Right lobe of liver (tissue), 6 donors: ENCODE data around the gene OLIG2. TPM values are rescaled to one million over a fixed set of nuclear protein-coding genes. Genes with fewer than 3 reads are reported as not detected.

ENCODE experiments used
- ATAC-seq, 4 donors: fragments of 200-7000 bp; cut with Tn5 transposase; one replicate each; pipeline ENCODE4 v1.9.1; 2020; ENCODE audit warnings: mild to moderate bottlenecking in 4 of 4, moderate library complexity in 4 of 4
- DNase-seq, 3 donors: peaks; one replicate each; pipeline ENCODE4 v3.0.0-alpha.2; 2020
- H3K27ac ChIP-seq, 3 donors: fragments of 200-600 bp; one replicate each; pipeline ENCODE4 v1.8.0; 2022
- H3K27me3 ChIP-seq, 2 donors: fragments of 200-600 bp; one replicate each; pipeline ENCODE4 v1.8.0; 2022
- H3K36me3 ChIP-seq, 4 donors: fragments of 200-600 bp; sonication (generic) in 1 of 4; one replicate each; pipeline versions ENCODE4 v1.5.1 to v1.8.0; 2017 to 2022; ENCODE audit warnings: control low read depth in 1 of 4
- H3K4me1 ChIP-seq, 4 donors: fragments of 200-600 bp; sonication (generic) in 1 of 4; one replicate each; pipeline versions ENCODE4 v1.5.1 to v1.8.0; 2017 to 2022; ENCODE audit warnings: control low read depth in 1 of 4
- H3K4me3 ChIP-seq, 3 donors: fragments of 200-600 bp; one replicate each; pipeline ENCODE4 v1.8.0; 2022
- H3K9me3 ChIP-seq, 4 donors: fragments of 200-600 bp; sonication (generic) in 1 of 4; one replicate each; pipeline versions ENCODE4 v1.5.1 to v1.8.0; 2017 to 2022; ENCODE audit warnings: control low read depth in 1 of 4
- CTCF ChIP-seq, 4 donors: fragments of 200-600 bp in 3 of 4; fragments of 450-650 bp in 1 of 4; IDR thresholded peaks; one replicate each; pipeline versions ENCODE4 v1.5.1 to v1.8.0; 2016 to 2022; ENCODE audit warnings: antibody characterized with exemption in 4 of 4, mild to moderate bottlenecking in 2 of 4
- POLR2A ChIP-seq: fragments of 450-650 bp; IDR thresholded peaks from one replicate; pipeline ENCODE4 v1.6.1; 2017; ENCODE audit warnings: antibody characterized with exemption, mild to moderate bottlenecking
- WGBS: methylation state at CpG from one replicate; pipeline ENCODE4 v1.1.6; 2018; ENCODE audit warnings: low coverage, low lambda C conversion rate; ENCODE audit not compliant: insufficient coverage; ENCODE audit errors: missing lambda C conversion rate; 5-methylcytosine and 5-hydroxymethylcytosine counted together
- intact Hi-C, 2 donors: fragments of 100-400 bp; cut with DNase I; formaldehyde crosslinking; loops; one replicate each; pipeline versions ENCODE4 v1.11.2 to v1.14.1; 2022
- total RNA-seq, 6 experiments: library from RNA; depleted of rRNA in 2 of 6; stranded (reverse); fragments of >200 nt in 2 of 6; fragmentation: NEBNext Ultra II Directional in 3 of 6; extraction: Animal tissue kit (Norgen Biotek cat#: 25700) in 3 of 6; gene quantifications; one replicate each; pipeline versions ENCODE4 v1.1.0 to v1.2.4, GENCODE V29; 2016 to 2023
- donor health status: DM: no; HTN: yes; CAD: no.
- donor health status: DM: no; HTN: no; CAD: no.
- donor health status: DM: no; HTN: no; CAD: no.
- donor health status: DM: no; HTN: yes; CAD: no.
- donor health status: DM: no; HTN: yes; CAD: no.

Gene OLIG2
- total RNA-seq, 6 experiments from 2014 or later, result not detected

- Histone ChIP-seq H3K27ac (no peak overlapping the region), H3K9me3 (no peaks in the 10 kb centered on the region), H3K36me3 (no peaks in the 10 kb centered on the region), H3K4me1 (peaks cover 0 to 20% (median 6%) of the 10 kb centered on the region in 4 donors), H3K4me3 (no peak overlapping the region), H3K27me3 (peaks cover 0 to 28% of the 10 kb centered on the region in 2 donors)
- TF ChIP-seq CTCF (IDR thresholded peaks at IDR 0.05) (no peak), POLR2A (no peak)
- intact Hi-C loops, result no loop called here
- ATAC-seq, result no peak
- DNase-seq, result no peak
- WGBS, result 43% methylated on average over 1 of the region's 4 CpGs
Measured at GRCh38 chr21:33067457-33067856, 41.7 kb downstream of the OLIG2 start.

- DNase-seq (no peak), ATAC-seq (no peak)
- Histone ChIP-seq H3K36me3 (no peaks in the 10 kb centered on the region), H3K27me3 (peaks cover 0 to 37% of the 10 kb centered on the region in 2 donors), H3K9me3 (no peaks in the 10 kb centered on the region), H3K27ac (no peak overlapping the region), H3K4me1 (peaks cover 0 to 20% (median 6%) of the 10 kb centered on the region in 4 donors), H3K4me3 (no peak overlapping the region)
- TF ChIP-seq CTCF (IDR thresholded peaks at IDR 0.05) (no peak), POLR2A (no peak)
- intact Hi-C loops, result no loop called here
- WGBS, result 53% methylated on average over 5 of the region's 5 CpGs
Measured at GRCh38 chr21:33069243-33069642, 43.5 kb downstream of the OLIG2 start.

GRCh38 chr21:33069645-33069993, 43.9 kb downstream of the OLIG2 start:
- H3K4me1 ChIP-seq, result peaks cover 0 to 20% (median 6%) of the 10 kb centered on the region in 4 donors
- no peak for TF ChIP-seq POLR2A
- WGBS, result 15% methylated on average over 4 of the region's 11 CpGs
- H3K4me3 ChIP-seq, result peak overlapping the region in 1 of 3 donors; percentile 38
- no peaks in the 10 kb centered on the region for H3K9me3 ChIP-seq
- intact Hi-C loops, result no loop called here
- peaks cover 0 to 38% of the 10 kb centered on the region in 2 donors for H3K27me3 ChIP-seq
- DNase-seq (no peak), ATAC-seq (no peak)
- no peaks in the 10 kb centered on the region for H3K36me3 ChIP-seq
- H3K27ac ChIP-seq, result no peak overlapping the region

- 1% methylated on average over 31 of the region's 82 CpGs for WGBS
- H3K27ac ChIP-seq, result no peak within 1 kb of the TSS
- DNase-seq (peak; percentile 53 to 69 (median 57)), ATAC-seq (peak; percentile 59 to 64 (median 60))
- H3K4me3 ChIP-seq, result peak within 1 kb of the TSS; percentile 7 to 38 (median 14)
- TF ChIP-seq POLR2A (no peak), CTCF (IDR thresholded peaks at IDR 0.05) (no peak)
- intact Hi-C loops, result no loop called here
- H3K27me3 ChIP-seq, result peaks cover 0 to 41% of the 10 kb centered on the region in 2 donors
- no peaks in the 10 kb centered on the region for H3K9me3 ChIP-seq
- peaks cover 0 to 20% (median 6%) of the 10 kb centered on the region in 4 donors for H3K4me1 ChIP-seq
- no peaks in the 10 kb centered on the region for H3K36me3 ChIP-seq
Measured at GRCh38 chr21:33069994-33070743, 44.4 kb downstream of the OLIG2 start, which contains the start of gene OLIG1. OLIG1 (plus strand) TSS chr21:33070141; CDS start chr21:33070247, 106 bp downstream.

- DNase-seq (no peak), ATAC-seq (no peak)
- intact Hi-C loops, result no loop called here
- TF ChIP-seq POLR2A (no peak), CTCF (IDR thresholded peaks at IDR 0.05) (no peak)
- Histone ChIP-seq H3K27ac (no peak overlapping the region), H3K9me3 (no peaks in the 10 kb centered on the region), H3K4me3 (peak overlapping the region in 1 of 3 donors; percentile 38), H3K36me3 (no peaks in the 10 kb centered on the region), H3K4me1 (peaks cover 0 to 20% (median 6%) of the 10 kb centered on the region in 4 donors), H3K27me3 (peaks cover 0 to 41% of the 10 kb centered on the region in 2 donors)
- WGBS, result 4% methylated on average over 5 of the region's 44 CpGs
Measured at GRCh38 chr21:33070744-33070997, 44.9 kb downstream of the OLIG2 start.
